HG02852 (cell line): ENCODE measurements around the gene COX19.

Experiments
- ATAC-seq: cut with Tn5 transposase; IDR thresholded peaks from one replicate; pipeline ENCODE4 v1.9.1; 2021; ENCODE audit warnings: mild to moderate bottlenecking, moderate library complexity; ENCODE audit not compliant: unreplicated experiment

Gene COX19

GRCh38 chr7:992709-993607, 17.6 kb upstream of the COX19 start:
- ATAC-seq: peak; percentile 82

DNA sequence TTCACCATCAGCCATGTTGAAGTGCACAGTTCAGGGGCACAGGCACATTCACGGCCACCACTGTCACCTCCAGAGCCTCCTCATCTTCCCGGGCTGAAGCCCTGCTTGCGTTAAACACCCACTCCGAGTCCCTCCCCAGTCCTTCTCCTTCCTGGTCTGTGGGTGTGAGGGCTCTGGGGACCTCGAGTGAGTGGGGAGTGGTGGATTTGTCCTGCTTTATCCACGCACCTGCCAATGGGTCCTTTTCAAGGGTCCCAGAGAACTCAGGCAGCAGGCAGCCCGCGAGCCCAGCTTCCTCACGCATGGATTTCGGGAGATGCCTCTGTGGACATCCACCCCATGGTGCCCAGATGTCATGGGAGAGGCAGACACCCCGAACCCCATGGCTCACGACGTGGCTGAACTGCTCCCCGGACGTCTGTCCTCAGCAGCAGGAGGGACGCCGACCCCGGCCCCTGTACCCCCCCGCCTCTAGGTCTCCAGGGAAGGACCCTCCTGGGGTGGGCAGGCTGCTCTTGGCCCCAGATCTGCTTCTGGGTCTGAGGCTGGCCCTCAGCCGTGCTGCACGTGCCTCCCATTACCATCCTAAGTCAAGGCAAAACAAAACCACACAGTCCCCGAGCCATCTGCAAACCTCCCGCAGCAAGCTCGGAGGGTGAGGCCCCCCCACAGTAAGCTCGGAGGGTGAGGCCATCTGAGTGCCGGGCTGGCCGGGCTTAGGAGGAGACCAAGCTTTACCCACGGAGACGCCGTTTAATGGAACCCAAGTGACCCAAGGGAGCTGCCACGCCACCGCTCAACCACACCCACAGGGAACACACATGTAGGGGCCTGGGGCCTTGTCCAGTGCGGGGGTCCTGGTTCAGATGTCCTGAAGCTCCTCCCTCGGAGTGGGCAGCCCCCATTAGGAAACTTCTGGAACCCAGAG, 16.6 kb upstream of the COX19 start:
- no peak for ATAC-seq

- no peak for ATAC-seq
Observed at GRCh38 chr7:990933-991728, 15.8 kb upstream of the COX19 start.

GRCh38 chr7:990352-990932, 15.1 kb upstream of the COX19 start:
- ATAC-seq: no peak

GRCh38 chr7:988963-989529, 13.7 kb upstream of the COX19 start:
- ATAC-seq: no peak

- ATAC-seq: no peak
Observed at GRCh38 chr7:988426-988911, 13.1 kb upstream of the COX19 start.

- ATAC-seq: no peak
Observed at GRCh38 chr7:987909-988308, 12.6 kb upstream of the COX19 start.

DNA sequence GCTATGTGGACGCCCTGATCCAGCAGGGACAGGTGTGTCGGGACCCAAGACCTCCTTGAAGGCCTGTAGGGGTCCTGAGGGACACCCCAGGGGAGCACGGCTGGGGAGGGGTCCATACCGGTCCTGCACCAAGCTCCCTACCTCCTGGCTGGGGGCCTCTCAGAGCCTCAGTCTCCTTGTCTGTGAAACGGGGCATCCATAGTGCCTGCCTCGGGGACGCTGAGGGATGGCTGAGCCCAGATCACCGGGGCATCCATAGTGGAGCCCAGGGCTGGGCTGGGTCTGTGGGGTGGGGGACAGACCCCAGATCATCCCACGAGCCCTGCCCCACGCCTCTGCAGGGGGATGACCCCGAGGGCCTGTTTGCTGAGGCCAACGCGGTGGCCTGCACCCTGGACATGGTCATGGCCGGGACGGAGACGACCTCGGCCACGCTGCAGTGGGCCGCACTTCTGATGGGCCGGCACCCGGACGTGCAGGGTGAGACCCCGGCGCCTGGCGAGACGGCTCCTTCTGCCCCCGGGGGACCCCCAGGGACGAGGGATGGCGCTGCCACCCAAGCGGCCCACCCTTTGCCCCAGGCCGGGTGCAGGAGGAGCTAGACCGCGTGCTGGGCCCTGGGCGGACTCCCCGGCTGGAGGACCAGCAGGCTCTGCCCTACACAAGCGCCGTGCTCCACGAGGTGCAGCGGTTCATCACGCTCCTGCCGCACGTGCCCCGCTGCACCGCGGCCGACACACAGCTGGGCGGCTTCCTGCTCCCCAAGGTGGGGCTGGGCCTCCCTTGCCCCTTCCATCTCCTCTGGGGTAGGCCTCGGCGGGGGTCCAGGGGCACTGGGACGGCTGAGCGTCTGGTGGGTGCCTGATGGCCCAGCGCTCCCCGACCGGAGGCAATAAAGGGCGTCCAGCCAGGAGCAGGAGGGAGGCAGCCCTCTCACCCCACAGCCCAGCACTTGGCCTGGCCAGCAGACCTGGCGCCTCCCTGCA, 11.7 kb upstream of the COX19 start:
- ATAC-seq: no peak

DNA sequence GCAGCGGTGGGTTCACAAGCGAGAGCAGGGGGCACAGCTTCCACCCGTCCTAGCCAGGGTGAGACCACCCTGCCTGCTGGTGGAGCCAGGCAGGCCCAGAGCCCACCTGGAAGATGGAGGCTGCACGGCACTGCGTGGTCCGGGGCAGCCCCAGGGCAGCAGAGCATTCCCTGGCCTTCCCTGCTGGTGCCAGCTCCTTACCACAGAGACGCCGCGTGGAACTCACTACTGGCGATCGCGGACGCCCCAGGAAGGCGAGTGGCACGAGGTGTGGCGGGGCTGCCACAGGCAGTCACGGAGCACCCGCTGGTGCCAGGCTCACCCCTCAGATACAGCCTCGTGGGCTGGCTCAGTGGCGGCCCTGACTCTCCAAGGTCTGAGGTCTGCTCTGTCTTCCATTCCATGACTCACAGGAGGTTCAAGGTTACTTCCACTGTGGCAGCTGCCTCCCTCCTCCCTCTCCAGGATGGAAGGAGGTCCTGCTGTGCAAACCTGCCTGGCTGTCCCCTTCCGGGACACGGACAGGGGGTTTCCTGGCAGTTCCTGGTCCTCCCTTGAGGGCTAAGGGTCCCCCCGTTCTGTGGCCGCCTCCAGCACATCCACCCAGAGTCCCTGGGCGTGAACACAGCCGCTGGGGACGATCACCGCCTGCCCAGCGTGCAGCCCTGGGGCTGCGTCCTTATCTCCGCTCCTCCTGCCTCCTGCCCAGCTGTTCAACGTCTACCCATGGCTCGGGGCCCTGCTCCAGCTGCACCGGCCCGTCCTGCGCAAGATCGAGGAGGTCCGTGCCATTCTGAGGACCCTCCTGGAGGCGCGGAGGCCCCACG, 10.8 kb upstream of the COX19 start:
- ATAC-seq: no peak

DNA sequence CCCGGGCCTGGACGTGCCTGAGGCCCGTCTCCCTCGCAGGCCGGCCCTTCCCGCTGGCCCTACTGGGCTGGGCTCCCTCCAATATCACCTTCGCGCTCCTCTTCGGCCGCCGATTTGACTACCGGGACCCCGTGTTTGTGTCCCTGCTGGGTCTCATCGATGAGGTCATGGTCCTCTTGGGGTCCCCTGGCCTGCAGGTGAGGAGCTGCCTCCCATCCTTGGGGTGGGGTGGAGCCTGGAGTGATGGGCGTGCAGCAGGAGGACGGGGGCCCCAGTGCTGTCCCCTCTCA, 9.7 kb upstream of the COX19 start:
- no peak for ATAC-seq

DNA sequence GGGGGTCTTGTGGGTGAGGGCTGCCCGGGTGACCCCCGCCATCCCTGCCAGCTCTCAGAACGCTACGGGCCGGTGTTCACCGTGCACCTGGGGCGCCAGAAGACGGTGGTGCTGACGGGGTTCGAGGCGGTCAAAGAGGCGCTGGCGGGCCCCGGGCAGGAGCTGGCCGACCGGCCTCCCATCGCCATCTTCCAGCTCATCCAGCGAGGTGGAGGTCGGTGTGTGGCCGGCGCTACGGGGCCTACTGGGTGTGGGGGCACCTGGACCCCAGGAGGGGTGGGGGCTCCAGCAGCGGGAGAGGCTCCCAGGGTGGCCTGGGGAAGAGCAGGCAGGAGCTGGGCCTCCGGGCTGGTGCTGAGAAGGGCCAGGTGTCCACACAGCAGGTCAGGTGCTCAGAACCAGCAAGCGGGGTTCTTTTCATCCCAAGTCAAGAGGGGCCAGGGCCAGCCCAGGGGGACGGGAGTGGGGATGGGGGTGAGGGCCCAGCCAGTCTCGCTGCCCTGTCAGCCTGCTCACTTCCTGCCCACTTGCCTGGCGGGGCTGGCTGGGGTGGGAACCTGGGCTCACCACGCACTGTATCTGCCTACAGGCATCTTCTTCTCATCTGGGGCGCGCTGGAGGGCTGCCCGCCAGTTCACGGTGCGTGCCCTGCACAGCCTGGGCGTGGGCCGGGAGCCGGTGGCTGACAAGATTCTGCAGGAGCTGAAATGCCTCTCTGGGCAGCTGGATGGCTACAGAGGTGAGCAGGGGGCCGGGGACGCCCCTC, 9.2 kb upstream of the COX19 start:
- ATAC-seq: no peak

GRCh38 chr7:983616-984071, 8.3 kb upstream of the COX19 start:
- no peak for ATAC-seq

DNA sequence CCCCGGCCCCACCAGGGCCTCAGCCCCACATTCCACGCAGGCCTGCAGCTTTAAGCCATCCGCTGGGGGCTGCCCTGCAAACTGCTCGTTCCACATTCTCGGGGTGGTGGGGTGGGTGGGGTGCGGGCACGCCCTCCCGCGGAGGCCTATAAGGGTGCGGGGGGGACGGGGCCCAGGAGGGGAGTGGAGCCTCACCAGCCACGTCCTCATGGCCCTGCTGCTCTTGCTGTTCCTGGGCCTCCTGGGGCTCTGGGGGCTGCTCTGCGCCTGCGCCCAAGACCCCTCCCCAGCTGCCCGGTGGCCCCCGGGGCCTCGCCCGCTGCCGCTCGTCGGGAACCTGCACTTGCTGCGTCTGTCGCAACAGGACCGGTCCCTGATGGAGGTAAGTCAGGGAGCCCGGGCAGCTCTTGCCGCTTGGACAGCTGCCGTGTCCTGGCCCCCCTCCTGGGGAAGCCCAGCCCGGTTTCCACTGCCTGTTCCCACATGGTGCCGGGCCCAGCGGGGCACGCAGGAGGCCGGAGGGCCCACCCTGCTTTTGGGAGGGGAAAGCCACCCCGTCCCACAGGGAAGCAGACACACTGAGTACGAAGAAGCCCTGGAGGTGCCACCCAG, 7.8 kb upstream of the COX19 start, which contains the start of gene CYP2W1:
TSS of gene CYP2W1 (plus strand) at position 178 of the 612 bp plus-strand sequence. CDS start at position 209, 31 bp downstream.
- ATAC-seq: no peak

DNA sequence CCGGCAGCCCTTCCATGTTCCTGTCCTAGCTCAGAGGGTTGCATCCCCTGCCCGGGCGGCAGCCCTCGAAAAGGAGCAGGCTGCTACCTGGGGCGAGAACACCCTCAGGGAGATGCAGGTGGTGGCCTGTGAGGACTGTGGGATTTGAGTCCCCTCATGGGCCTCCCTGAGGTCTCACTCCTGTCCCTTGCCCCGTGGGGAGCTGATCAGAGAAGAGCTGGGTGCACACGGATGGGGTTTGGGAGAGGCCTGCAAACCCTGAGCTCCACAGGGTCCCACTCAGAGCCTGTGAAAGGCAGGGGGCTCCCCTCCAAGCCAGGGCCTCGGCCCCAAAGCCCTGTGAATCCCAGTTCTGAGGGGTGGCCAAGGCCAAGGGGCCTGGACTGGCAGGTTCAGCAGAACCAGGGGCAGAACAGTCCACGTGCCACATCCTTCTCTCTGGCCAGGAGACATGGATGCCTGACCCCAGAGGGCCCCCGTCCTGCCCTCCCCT, 7.2 kb upstream of the COX19 start:
- no peak for ATAC-seq

DNA sequence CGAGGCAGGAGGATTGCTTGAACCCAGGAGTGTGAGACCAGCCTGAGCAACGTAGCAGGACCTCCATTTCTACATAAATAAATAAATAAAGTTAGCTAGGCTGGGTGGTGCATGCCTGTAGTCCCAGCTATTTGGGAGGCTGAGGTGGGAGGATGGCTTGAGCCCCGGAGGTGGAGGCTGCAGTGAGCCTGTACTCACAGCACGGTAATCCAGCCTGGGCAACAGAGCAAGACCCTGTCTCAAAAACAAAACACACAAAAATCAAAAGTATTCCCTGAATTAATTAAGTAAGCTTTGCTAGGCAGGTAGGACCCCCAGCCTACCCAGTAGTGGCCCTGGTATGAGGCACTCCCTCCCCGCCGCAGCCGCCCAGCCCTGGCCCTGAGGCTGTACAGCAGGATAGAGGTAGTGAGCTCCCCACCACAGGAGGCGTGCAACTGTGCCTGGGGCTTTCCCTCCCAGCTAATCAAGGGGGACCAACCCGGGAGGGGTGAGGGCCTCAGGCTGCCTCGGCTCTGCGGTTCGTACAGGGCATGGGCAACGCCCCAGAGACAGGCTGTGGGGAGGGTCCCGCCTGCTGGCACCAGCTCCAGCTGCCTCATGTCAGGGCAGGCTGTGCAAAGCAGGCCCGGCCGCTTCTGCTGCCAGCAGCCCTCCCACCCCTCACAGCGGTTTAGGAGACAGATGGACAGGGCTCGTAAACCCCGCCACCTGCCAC, 6.6 kb upstream of the COX19 start:
- ATAC-seq: no peak
